ENCODE data around the gene TPI1. TPM values are rescaled to one million over a fixed set of nuclear protein-coding genes. Genes with fewer than 3 reads are reported as not detected.

The TPI1 gene
- total and polyA plus RNA-seq, 2 of the 8 experiments (the other 6 are each of a cell fraction or from before 2014, with no cell fraction given): 910 to 3,018 TPM

DNA sequence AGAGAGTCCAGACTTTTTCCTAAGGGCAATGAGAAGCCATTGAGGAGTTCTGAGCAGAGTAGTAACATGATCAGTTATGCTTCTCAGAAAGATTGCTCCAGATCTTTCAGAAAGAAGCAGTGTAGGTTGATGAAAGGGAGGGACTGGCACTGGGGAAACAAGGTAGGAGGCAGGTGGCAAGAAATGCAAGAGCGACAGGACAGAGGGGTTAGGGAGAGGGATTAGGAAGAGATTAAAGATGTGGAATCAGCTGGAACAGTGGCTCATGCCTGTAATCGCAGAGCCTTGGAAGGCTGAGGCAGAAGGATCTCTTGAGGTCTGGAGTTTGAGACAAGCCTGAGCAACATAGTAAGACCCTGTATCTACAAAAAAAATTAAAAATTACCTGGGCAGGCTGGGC is 19.7 kb upstream of the TPI1 start (continued):
- TF ChIP-seq, protein P1, sequence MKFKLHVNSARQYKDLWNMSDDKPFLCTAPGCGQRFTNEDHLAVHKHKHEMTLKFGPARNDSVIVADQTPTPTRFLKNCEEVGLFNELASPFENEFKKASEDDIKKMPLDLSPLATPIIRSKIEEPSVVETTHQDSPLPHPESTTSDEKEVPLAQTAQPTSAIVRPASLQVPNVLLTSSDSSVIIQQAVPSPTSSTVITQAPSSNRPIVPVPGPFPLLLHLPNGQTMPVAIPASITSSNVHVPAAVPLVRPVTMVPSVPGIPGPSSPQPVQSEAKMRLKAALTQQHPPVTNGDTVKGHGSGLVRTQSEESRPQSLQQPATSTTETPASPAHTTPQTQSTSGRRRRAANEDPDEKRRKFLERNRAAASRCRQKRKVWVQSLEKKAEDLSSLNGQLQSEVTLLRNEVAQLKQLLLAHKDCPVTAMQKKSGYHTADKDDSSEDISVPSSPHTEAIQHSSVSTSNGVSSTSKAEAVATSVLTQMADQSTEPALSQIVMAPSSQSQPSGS (IDR thresholded peaks at IDR 0.05; ENCODE audit: low read length): no peak
- TF ChIP-seq, protein P2, sequence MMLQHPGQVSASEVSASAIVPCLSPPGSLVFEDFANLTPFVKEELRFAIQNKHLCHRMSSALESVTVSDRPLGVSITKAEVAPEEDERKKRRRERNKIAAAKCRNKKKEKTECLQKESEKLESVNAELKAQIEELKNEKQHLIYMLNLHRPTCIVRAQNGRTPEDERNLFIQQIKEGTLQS (IDR thresholded peaks at IDR 0.05; ENCODE audit: insufficient read depth, low read depth, low read length): no peak
- TF ChIP-seq SUZ12 (IDR thresholded peaks at IDR 0.05; ENCODE audit: low read length) (no peak), SP2 (IDR thresholded peaks at IDR 0.05; ENCODE audit: low read length) (no peak), KDM1A (IDR thresholded peaks at IDR 0.05; ENCODE audit: borderline replicate concordance, low read length) (no peak), YY1 (IDR thresholded peaks at IDR 0.05; ENCODE audit: low read depth, low read length) (no peak)

All from H1 (cell line).